SH-SY5Y (cell line): ENCODE results near the gene CCDC12.

ENCODE experiments used
- GATA2 ChIP-seq: IDR thresholded peaks from 2 replicates; pipeline ENCODE4 v1.6.1; 2011; ENCODE audit warnings: mild to moderate bottlenecking, low read depth, low read length
- GATA3 ChIP-seq: IDR thresholded peaks from 2 replicates; pipeline ENCODE4 v1.6.1; 2011; ENCODE audit warnings: low read depth, mild to moderate bottlenecking, low read length, moderate library complexity

Gene CCDC12

GRCh38 chr3:46917257-46917656 is 59.3 kb downstream of the CCDC12 start:
- TF ChIP-seq GATA3, result no peak
- no peak for TF ChIP-seq GATA2

DNA sequence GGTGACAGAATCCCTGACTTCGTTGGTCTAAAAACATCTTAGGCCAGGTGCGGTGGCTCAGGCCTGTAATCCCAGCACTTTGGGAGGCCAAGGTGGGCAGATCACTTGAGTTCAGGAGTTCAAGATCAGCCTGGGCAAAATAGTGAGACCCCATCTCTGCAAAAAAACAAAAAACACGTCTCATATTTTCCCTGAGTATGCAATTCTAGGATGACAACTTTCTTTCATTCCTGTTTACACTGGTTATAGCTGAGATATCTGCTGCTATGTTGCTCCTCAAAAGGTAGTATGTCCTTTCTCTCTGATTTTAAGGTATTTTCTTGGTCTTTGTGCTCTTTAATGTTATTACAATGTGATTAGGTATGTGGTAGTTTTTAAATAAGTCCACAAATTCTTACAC is 59.7 kb downstream of the CCDC12 start:
- TF ChIP-seq GATA3 (no peak), GATA2 (no peak)

GRCh38 chr3:46916278-46916677 is 60.3 kb downstream of the CCDC12 start:
- TF ChIP-seq GATA2, result no peak
- TF ChIP-seq GATA3, result no peak

DNA sequence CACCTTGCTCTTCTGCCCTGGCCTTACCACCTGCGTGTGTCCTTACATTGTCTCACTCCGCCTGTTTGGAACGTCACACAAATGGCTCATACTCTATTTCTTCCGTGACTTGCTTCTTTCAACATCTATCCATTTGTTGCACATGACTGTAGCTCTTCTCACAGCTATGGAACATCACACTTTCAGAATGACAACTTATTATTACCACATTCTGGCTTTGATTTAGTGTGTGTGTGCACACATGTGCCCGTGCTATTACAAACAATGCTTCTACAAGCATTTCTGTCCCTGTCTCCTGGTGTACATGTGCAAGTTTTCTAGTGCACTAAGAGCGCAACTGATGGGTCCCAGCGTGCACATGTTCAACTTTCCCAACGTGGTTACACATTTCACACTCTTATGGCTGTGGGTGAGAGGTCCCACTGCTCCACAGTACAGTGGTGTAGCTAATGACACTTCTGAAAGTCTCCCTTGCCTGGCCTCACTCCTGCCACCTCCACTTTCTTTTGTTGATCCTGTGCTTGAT is 61.2 kb downstream of the CCDC12 start:
- TF ChIP-seq GATA3, result no peak
- no peak for TF ChIP-seq GATA2

GRCh38 chr3:46914849-46915248 is 61.7 kb downstream of the CCDC12 start:
- TF ChIP-seq GATA2, result no peak
- no peak for TF ChIP-seq GATA3

- TF ChIP-seq GATA3, result no peak
Observed at GRCh38 chr3:46913644-46914043, 62.9 kb downstream of the CCDC12 start.

DNA sequence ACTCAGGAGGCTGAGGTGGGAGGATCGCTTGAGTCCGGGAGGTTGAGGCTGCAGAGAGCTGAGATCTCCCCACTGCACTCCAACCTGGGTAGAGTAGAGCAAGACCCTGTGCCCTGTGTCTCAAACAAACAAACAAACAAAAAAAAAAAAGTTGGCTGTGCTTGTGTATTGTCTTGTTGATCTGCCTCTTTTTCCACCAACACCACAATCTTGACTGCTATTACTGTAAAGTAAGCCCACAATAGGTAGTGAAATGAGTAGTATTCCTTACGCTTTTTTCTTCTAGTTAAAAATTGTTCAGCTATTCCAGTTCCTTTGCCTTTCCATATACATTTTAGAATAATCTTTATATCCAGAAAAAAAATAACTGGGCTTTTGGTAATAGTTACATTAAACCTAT is 63.6 kb downstream of the CCDC12 start:
- TF ChIP-seq GATA3 (no peak), GATA2 (no peak)

- no peak for TF ChIP-seq GATA3
- no peak for TF ChIP-seq GATA2
Observed at GRCh38 chr3:46910166-46910760, 66.3 kb downstream of the CCDC12 start.

- TF ChIP-seq GATA2 (no peak), GATA3 (no peak)
Observed at GRCh38 chr3:46909535-46910161, 66.9 kb downstream of the CCDC12 start.

GRCh38 chr3:46908986-46909534 is 67.5 kb downstream of the CCDC12 start:
- TF ChIP-seq GATA2, result no peak
- no peak for TF ChIP-seq GATA3

DNA sequence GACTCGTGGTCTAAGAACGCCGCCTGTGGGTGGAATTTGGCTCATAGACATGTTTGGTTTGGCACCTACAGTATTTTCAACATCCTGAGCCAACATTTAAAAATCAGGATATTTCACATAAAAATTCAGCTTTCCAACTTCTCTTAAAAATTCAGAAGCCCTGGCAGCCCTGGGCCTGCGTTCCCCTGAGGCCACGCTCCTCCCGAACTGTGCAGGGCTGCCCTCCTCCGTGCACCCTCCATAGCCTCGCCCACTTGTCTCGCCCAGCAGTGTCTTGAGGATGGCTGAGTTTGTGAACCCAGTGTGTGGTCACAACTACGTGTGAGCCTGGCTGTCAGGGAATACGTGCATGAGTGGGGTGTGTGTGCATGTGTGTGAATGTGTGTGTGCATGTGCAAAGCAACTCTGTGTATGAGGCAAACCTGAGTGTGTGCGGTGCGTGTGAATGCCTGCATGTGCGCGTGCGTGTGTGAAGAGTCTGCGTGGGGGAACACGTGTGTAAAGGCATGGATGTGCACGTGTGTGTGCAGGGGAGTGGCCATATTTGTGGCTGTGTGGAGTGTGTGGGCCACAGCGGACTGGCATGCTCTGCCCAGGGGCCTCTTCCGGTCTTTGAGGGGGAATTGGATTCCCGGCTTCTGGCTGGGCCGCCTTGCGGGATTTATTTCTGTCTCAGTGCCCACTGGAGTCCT is 68.1 kb downstream of the CCDC12 start:
- TF ChIP-seq GATA3, result no peak
- TF ChIP-seq GATA2, result no peak

DNA sequence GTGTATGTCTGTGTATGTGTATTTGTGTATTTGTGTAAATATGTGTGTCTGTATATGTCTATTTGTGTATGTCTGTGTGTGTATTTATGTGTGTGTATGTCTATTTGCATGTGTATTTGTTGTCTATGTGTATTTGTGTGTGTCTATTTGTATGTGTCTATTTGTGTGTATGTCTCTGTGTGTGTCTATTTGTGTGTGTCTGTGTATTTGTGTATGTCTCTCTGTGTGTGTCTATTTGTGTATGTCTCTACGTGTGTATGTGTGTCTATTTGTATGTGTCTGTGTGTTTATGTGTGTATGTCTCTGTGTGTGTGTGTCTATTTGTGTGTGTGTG is 68.6 kb downstream of the CCDC12 start:
- no peak for TF ChIP-seq GATA2

GRCh38 chr3:46907271-46907670 is 69.3 kb downstream of the CCDC12 start:
- TF ChIP-seq GATA2 (no peak), GATA3 (no peak)

DNA sequence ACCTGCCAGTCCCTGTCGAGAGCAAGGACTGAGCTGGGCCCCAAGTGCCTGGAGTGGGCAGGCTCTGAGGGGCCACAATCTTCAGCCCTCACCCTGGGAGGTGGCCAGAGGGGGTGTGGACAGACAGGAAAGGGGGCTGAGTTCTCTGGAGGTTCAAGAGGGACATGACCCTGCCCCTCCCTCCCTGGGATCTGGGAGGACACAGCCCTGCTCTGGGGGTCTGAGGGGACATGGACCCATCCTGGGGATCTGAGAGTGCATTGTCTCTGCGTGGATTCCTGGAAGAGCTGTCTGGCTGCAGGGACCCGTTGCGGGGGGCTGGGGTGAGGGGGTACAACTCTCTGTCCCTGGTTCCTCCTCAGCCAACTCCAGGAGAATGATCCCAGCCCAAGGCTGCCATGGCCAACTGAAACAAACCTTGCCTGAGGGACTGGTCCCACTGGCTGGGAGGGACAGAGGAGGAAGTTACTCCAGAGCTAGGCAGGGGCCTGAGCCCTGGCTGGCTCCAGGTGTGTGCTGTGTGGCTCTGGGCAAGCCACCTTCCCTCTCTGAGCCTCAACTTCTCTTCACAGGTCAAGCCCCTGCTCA is 70.0 kb downstream of the CCDC12 start:
- TF ChIP-seq GATA3 (no peak), GATA2 (no peak)

- TF ChIP-seq GATA3, result no peak
- TF ChIP-seq GATA2, result no peak
Observed at GRCh38 chr3:46905661-46906451, 70.7 kb downstream of the CCDC12 start.
